GM23338 (cell line): Measurements from ENCODE around the gene PTPRE.

Experiments used
- CREB1 ChIP-seq: fragments of 250-450 bp; sonication (Bioruptor Pico); IDR thresholded peaks from 2 replicates; pipeline ENCODE4 v1.5.0; 2020; ENCODE audit warnings: low read depth, mild to moderate bottlenecking, moderate library complexity
- EZH2 ChIP-seq: fragments of 200-600 bp; sonication (generic); IDR thresholded peaks from one replicate; pipeline ENCODE4 v1.8.0; 2017; ENCODE audit warnings: antibody characterized with exemption, mild to moderate bottlenecking, low read depth; ENCODE audit not compliant: unreplicated experiment
- EZH2phosphoT487 ChIP-seq: fragments of 200-600 bp; sonication (generic); IDR thresholded peaks from one replicate; pipeline ENCODE4 v1.8.1; 2018; ENCODE audit warnings: antibody characterized with exemption; ENCODE audit not compliant: unreplicated experiment
- JUNB ChIP-seq: IDR thresholded peaks from one replicate; pipeline ENCODE4 v1.6.1; 2016; ENCODE audit warnings: antibody characterized with exemption; ENCODE audit not compliant: unreplicated experiment
- NANOG ChIP-seq: IDR thresholded peaks from 2 replicates; pipeline ENCODE4 v1.6.1; 2016; ENCODE audit warnings: antibody characterized with exemption, borderline replicate concordance
- POLR2AphosphoS5 ChIP-seq: IDR thresholded peaks from 2 replicates; pipeline ENCODE4 v1.6.1; 2016; ENCODE audit warnings: antibody characterized with exemption, low read depth
- STAT1 ChIP-seq: IDR thresholded peaks from one replicate; pipeline ENCODE4 v1.6.1; 2016; ENCODE audit warnings: antibody characterized with exemption; ENCODE audit not compliant: unreplicated experiment
- ZNF114 ChIP-seq: fragments of 250-450 bp; sonication (Bioruptor Pico); IDR thresholded peaks from 2 replicates; pipeline ENCODE4 v1.5.0; 2020; ENCODE audit warnings: mild to moderate bottlenecking, moderate library complexity
- ZNF331 ChIP-seq: fragments of 250-450 bp; sonication (Bioruptor Pico); IDR thresholded peaks from 2 replicates; pipeline ENCODE4 v1.5.0; 2020; ENCODE audit warnings: low read depth, mild to moderate bottlenecking, moderate library complexity
- TF ChIP-seq, protein P1 (sequence below), 2 experiments: fragments of 200-600 bp in 1 of 2; sonication (generic) in 1 of 2; conservative IDR thresholded peaks; 2 replicates each; pipeline versions ENCODE4 v1.5.1 to v1.6.1; 2016 to 2017; ENCODE audit warnings: antibody characterized with exemption in 2 of 2, low read depth in 2 of 2, mild to moderate bottlenecking in 2 of 2, moderate library complexity in 1 of 2
- TF ChIP-seq, protein P2 (sequence below): IDR thresholded peaks from one replicate; pipeline ENCODE4 v1.6.1; 2018; ENCODE audit warnings: antibody characterized with exemption; ENCODE audit not compliant: unreplicated experiment
- TF ChIP-seq, protein P3 (sequence below): IDR thresholded peaks from 2 replicates; pipeline ENCODE4 v1.6.1; 2016; ENCODE audit warnings: antibody characterized with exemption

DNA sequence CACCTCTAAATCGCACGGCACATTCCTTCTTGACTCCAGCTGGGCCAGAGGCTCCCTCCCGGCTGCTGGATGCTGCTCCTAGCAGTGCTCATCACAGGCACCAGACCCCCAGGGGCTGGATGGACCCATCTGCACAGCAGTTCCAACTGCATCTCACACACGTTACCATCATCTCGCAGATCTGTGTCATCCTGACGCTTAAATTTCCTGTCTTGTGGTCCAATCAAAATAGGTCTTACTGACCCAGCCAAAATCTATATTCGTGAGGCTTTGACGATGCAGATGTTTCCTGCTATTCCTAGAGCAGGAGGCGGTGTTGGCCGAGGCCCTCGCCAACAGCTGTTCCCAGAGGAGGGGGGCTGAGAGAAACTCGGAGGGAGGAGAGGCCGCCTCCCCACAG lies 111.3 kb downstream of the PTPRE start:
- TF ChIP-seq, protein P1, sequence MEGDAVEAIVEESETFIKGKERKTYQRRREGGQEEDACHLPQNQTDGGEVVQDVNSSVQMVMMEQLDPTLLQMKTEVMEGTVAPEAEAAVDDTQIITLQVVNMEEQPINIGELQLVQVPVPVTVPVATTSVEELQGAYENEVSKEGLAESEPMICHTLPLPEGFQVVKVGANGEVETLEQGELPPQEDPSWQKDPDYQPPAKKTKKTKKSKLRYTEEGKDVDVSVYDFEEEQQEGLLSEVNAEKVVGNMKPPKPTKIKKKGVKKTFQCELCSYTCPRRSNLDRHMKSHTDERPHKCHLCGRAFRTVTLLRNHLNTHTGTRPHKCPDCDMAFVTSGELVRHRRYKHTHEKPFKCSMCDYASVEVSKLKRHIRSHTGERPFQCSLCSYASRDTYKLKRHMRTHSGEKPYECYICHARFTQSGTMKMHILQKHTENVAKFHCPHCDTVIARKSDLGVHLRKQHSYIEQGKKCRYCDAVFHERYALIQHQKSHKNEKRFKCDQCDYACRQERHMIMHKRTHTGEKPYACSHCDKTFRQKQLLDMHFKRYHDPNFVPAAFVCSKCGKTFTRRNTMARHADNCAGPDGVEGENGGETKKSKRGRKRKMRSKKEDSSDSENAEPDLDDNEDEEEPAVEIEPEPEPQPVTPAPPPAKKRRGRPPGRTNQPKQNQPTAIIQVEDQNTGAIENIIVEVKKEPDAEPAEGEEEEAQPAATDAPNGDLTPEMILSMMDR (conservative IDR thresholded peaks at IDR 0.05; ENCODE audit: low read depth in 2 of 2): no peak
- TF ChIP-seq EZH2: no peak
- TF ChIP-seq, protein P2, sequence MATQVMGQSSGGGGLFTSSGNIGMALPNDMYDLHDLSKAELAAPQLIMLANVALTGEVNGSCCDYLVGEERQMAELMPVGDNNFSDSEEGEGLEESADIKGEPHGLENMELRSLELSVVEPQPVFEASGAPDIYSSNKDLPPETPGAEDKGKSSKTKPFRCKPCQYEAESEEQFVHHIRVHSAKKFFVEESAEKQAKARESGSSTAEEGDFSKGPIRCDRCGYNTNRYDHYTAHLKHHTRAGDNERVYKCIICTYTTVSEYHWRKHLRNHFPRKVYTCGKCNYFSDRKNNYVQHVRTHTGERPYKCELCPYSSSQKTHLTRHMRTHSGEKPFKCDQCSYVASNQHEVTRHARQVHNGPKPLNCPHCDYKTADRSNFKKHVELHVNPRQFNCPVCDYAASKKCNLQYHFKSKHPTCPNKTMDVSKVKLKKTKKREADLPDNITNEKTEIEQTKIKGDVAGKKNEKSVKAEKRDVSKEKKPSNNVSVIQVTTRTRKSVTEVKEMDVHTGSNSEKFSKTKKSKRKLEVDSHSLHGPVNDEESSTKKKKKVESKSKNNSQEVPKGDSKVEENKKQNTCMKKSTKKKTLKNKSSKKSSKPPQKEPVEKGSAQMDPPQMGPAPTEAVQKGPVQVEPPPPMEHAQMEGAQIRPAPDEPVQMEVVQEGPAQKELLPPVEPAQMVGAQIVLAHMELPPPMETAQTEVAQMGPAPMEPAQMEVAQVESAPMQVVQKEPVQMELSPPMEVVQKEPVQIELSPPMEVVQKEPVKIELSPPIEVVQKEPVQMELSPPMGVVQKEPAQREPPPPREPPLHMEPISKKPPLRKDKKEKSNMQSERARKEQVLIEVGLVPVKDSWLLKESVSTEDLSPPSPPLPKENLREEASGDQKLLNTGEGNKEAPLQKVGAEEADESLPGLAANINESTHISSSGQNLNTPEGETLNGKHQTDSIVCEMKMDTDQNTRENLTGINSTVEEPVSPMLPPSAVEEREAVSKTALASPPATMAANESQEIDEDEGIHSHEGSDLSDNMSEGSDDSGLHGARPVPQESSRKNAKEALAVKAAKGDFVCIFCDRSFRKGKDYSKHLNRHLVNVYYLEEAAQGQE: no peak
- TF ChIP-seq JUNB: no peak
- TF ChIP-seq POLR2AphosphoS5: no peak
- TF ChIP-seq EZH2phosphoT487: no peak
- TF ChIP-seq ZNF331 (CRISPR knock-in tag): no peak
- no peak for TF ChIP-seq CREB1 (CRISPR knock-in tag)
- TF ChIP-seq, protein P3, sequence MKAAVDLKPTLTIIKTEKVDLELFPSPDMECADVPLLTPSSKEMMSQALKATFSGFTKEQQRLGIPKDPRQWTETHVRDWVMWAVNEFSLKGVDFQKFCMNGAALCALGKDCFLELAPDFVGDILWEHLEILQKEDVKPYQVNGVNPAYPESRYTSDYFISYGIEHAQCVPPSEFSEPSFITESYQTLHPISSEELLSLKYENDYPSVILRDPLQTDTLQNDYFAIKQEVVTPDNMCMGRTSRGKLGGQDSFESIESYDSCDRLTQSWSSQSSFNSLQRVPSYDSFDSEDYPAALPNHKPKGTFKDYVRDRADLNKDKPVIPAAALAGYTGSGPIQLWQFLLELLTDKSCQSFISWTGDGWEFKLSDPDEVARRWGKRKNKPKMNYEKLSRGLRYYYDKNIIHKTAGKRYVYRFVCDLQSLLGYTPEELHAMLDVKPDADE: no peak
- TF ChIP-seq ZNF114 (CRISPR knock-in tag): no peak
- no peak for TF ChIP-seq STAT1
- TF ChIP-seq NANOG: no peak
